ENCODE data around the gene ARL8B. TPM values are rescaled to one million over a fixed set of nuclear protein-coding genes. Genes with fewer than 3 reads are reported as not detected.

Gene ARL8B
- total and polyA plus RNA-seq, 10 of the 15 experiments (the other 5 are each of a cell fraction or from before 2014, with no cell fraction given): 22.0 to 80.6 (median 43.7) TPM

DNA sequence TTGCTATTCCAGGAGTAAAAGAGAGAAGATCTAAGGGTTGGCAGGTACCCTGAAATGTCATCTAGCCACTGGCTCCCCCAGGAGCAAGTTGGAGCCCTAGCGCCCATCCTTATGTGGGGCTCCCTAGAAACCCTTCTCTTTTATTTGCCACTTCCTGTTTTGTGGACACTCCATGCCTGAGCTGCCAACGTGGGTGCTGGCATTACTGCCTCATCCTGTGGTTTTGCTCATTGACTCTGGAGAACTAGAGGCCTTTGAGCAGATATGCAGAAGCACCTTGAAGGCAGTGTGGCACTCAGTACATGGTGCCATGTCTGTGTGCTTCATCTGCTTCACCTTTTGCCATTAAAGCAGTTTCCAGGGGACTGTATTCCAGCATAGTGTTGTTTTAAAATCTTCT is 73.5 kb downstream of the ARL8B start:
- in situ Hi-C loops (cut with MboI): loop anchor here (5.0 to 10.0 kb wide), 3 partner anchors 218 to 691 kb away; partner anchors contain the start of gene BHLHE40
- WGBS (ENCODE audit: insufficient coverage, insufficient replicate concordance, low lambda C conversion rate, missing lambda C conversion rate): 25% methylated on average over 2 of the region's 2 CpGs
- no peak for TF ChIP-seq TCF3 (IDR thresholded peaks at IDR 0.05; ENCODE audit: borderline replicate concordance, insufficient read depth, low read depth, low read length)
- TF ChIP-seq, protein P1, sequence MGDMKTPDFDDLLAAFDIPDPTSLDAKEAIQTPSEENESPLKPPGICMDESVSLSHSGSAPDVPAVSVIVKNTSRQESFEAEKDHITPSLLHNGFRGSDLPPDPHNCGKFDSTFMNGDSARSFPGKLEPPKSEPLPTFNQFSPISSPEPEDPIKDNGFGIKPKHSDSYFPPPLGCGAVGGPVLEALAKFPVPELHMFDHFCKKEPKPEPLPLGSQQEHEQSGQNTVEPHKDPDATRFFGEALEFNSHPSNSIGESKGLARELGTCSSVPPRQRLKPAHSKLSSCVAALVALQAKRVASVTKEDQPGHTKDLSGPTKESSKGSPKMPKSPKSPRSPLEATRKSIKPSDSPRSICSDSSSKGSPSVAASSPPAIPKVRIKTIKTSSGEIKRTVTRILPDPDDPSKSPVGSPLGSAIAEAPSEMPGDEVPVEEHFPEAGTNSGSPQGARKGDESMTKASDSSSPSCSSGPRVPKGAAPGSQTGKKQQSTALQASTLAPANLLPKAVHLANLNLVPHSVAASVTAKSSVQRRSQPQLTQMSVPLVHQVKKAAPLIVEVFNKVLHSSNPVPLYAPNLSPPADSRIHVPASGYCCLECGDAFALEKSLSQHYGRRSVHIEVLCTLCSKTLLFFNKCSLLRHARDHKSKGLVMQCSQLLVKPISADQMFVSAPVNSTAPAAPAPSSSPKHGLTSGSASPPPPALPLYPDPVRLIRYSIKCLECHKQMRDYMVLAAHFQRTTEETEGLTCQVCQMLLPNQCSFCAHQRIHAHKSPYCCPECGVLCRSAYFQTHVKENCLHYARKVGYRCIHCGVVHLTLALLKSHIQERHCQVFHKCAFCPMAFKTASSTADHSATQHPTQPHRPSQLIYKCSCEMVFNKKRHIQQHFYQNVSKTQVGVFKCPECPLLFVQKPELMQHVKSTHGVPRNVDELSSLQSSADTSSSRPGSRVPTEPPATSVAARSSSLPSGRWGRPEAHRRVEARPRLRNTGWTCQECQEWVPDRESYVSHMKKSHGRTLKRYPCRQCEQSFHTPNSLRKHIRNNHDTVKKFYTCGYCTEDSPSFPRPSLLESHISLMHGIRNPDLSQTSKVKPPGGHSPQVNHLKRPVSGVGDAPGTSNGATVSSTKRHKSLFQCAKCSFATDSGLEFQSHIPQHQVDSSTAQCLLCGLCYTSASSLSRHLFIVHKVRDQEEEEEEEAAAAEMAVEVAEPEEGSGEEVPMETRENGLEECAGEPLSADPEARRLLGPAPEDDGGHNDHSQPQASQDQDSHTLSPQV (IDR thresholded peaks at IDR 0.05): no peak
- peak; percentile 56; the same call in 1 of the 2 replicates for TF ChIP-seq MTA3 (IDR thresholded peaks at IDR 0.05; ENCODE audit: borderline replicate concordance, low read length)
- no peak for TF ChIP-seq ZBTB40 (IDR thresholded peaks at IDR 0.05; ENCODE audit: borderline replicate concordance)
- no peak for TF ChIP-seq E4F1 (IDR thresholded peaks at IDR 0.05; ENCODE audit: borderline replicate concordance, partially characterized antibody)
- no peak for TF ChIP-seq TBL1XR1 (IDR thresholded peaks at IDR 0.05; ENCODE audit: low read depth, low read length)
- TF ChIP-seq SIN3A (IDR thresholded peaks at IDR 0.05; ENCODE audit: low read depth, low read length): no peak
- TF ChIP-seq BCL11A (IDR thresholded peaks at IDR 0.05; ENCODE audit: low read depth, low read length): no peak

More for the DNA sequence above, 73.5 kb downstream of the ARL8B start:
- no TSS peak for BruUV-seq (replicated peaks)
- Histone ChIP-seq H3K27me3 (replicated peaks in 1 of 2; ENCODE audit: control insufficient read depth in 2 of 2, insufficient read depth in 2 of 2, low read length in 1 of 2) (no peaks in the 10 kb centered on the region), H4K20me1 (ENCODE audit: control insufficient read depth, insufficient read depth) (no peaks in the 10 kb centered on the region), H3K4me2 (ENCODE audit: control insufficient read depth, insufficient read depth) (peak overlapping the region; percentile 68), H2AFZ (ENCODE audit: control insufficient read depth, low read depth, low read length) (no peak overlapping the region), H3K79me2 (ENCODE audit: control insufficient read depth, insufficient read depth, low read length) (peaks cover 96% of the 10 kb centered on the region), H3K36me3 (ENCODE audit: control insufficient read depth in 2 of 2, insufficient read depth in 2 of 2, low read length in 1 of 2) (peaks cover 0 to 35% of the 10 kb centered on the region in 2 experiments; a peak in 3 of 4 replicates), H3K27ac (ENCODE audit: control insufficient read depth, insufficient read depth) (peak overlapping the region; percentile 94), H3K4me3 (peak overlapping the region; percentile 39; the same call in 1 of the 2 replicates), H3K9ac (ENCODE audit: control insufficient read depth, insufficient read depth, low read length) (peak overlapping the region; percentile 24; the same call in 1 of the 2 replicates), H3K4me1 (ENCODE audit: control insufficient read depth, insufficient read depth, low read length) (peaks cover 63% of the 10 kb centered on the region), H3K9me3 (replicated peaks; ENCODE audit: control insufficient read depth, insufficient read depth, low read length) (no peaks in the 10 kb centered on the region)
- DNase-seq (ENCODE audit: low read depth, low spot score) (no peak), ATAC-seq (peak; percentile 3), FAIRE-seq (no peak)
- SMC1A ChIA-PET (ENCODE audit: uncharacterized antibody, unreplicated experiment): interaction anchor here (0.6 to 20.1 kb wide), 7 partner anchors 11 to 103 kb away, joined by 3 to 284 read pairs (median 5); partner anchors contain the start of gene EDEM1
- CTCF ChIA-PET: interaction anchor here (0.7 to 18.8 kb wide), 7 partner anchors 10 to 306 kb away, joined by 3 to 163 read pairs (median 3); partner anchors contain the start of gene EDEM1
- POLR2A ChIA-PET: interaction anchor here (1.8 to 8.0 kb wide), 3 partner anchors 8 to 57 kb away, joined by 7 to 67 read pairs (median 12); no protein-coding TSS in a partner anchor
- RAD21 ChIA-PET (ENCODE audit: unreplicated experiment): interaction anchor here (0.6 to 9.1 kb wide), 4 partner anchors 10 to 420 kb away, joined by 3 to 93 read pairs (median 29); partner anchors contain the start of gene EDEM1
- intact Hi-C loops (cut with micrococcal nuclease; ENCODE audit: unreplicated experiment): loop anchor here (2.0 to 10.0 kb wide), 3 partner anchors 59 to 348 kb away; no protein-coding TSS in a partner anchor

Measured in GM12878 (cell line).